DND-41 (cell line): ENCODE results near the gene PARS2.

Experiments
- ATAC-seq: fragments of 200-7000 bp; cut with Tn5 transposase; 3 replicates; pipeline ENCODE4 v1.9.1; 2021; ENCODE audit warnings: low read depth; ENCODE audit not compliant: insufficient read depth
- DNase-seq: peaks from one replicate; pipeline ENCODE4 v3.0.0-alpha.2; 2020
- H2AFZ ChIP-seq: 2 replicates; pipeline ENCODE4 v1.6.0; 2012; ENCODE audit warnings: low read depth, low read length
- H3K27ac ChIP-seq: 2 replicates; pipeline ENCODE4 v1.5.1; 2012; ENCODE audit warnings: low read length, inconsistent platforms
- H3K27me3 ChIP-seq: fragments of 200-600 bp; sonication (generic); 2 replicates; pipeline ENCODE4 v1.6.0; 2012; ENCODE audit warnings: low read length, mild to moderate bottlenecking, inconsistent platforms; ENCODE audit not compliant: insufficient read depth, poor library complexity
- H3K36me3 ChIP-seq: 2 replicates; pipeline ENCODE4 v1.5.1; 2012; ENCODE audit warnings: low read length, inconsistent platforms; ENCODE audit not compliant: insufficient read depth
- H3K4me1 ChIP-seq: 2 replicates; pipeline ENCODE4 v1.5.1; 2012; ENCODE audit warnings: mild to moderate bottlenecking, low read length; ENCODE audit not compliant: insufficient read depth
- H3K4me2 ChIP-seq: 2 replicates; pipeline ENCODE4 v1.6.0; 2012; ENCODE audit warnings: mild to moderate bottlenecking, moderate library complexity, low read length, inconsistent platforms; ENCODE audit not compliant: insufficient read depth
- H3K4me3 ChIP-seq, 2 experiments: fragments of 200-600 bp in 1 of 2; shearing (Covaris generic) in 1 of 2; 2 replicates each; pipeline ENCODE4 v1.5.1; 2012 to 2016; ENCODE audit warnings: inconsistent platforms in 2 of 2, low read length in 2 of 2, mild to moderate bottlenecking in 2 of 2, low read depth in 1 of 2, moderate library complexity in 1 of 2
- H3K79me2 ChIP-seq: 2 replicates; pipeline ENCODE4 v1.6.0; 2012; ENCODE audit warnings: low read length, inconsistent platforms; ENCODE audit not compliant: insufficient read depth
- H3K9ac ChIP-seq: 2 replicates; pipeline ENCODE4 v1.6.0; 2012; ENCODE audit warnings: low read depth, mild to moderate bottlenecking, inconsistent platforms, low read length, moderate library complexity
- H3K9me3 ChIP-seq: 2 replicates; pipeline ENCODE4 v1.5.1; 2012; ENCODE audit warnings: low read length, moderate library complexity, mild to moderate bottlenecking, inconsistent platforms; ENCODE audit not compliant: insufficient read depth, severe bottlenecking
- H4K20me1 ChIP-seq: 2 replicates; pipeline ENCODE4 v1.6.0; 2012; ENCODE audit warnings: low read length; ENCODE audit not compliant: insufficient read depth
- CTCF ChIP-seq: IDR thresholded peaks from 2 replicates; pipeline ENCODE4 v1.5.1; 2012; ENCODE audit warnings: borderline replicate concordance, low read length, moderate library complexity, mild to moderate bottlenecking; ENCODE audit not compliant: poor library complexity, severe bottlenecking; ENCODE audit errors: extremely low read depth
- EZH2 ChIP-seq: IDR thresholded peaks from 3 replicates; pipeline ENCODE4 v1.6.1; 2012; ENCODE audit warnings: borderline replicate concordance, low read depth, mild to moderate bottlenecking, moderate library complexity, low read length, inconsistent platforms; ENCODE audit not compliant: severe bottlenecking

Gene PARS2

GRCh38 chr1:54724771-54725170 is 39.6 kb downstream of the PARS2 start:
- no peak for ATAC-seq
- H3K9me3 ChIP-seq = no peaks in the 10 kb centered on the region
- no peak overlapping the region for H3K9ac ChIP-seq
- H3K79me2 ChIP-seq = no peaks in the 10 kb centered on the region
- no peaks in the 10 kb centered on the region for H4K20me1 ChIP-seq
- no peak overlapping the region for H2AFZ ChIP-seq
- H3K36me3 ChIP-seq = peaks cover 80% of the 10 kb centered on the region
- H3K27me3 ChIP-seq = no peaks in the 10 kb centered on the region
- no peak for DNase-seq
- no peaks in the 10 kb centered on the region for H3K4me1 ChIP-seq
- no peak for TF ChIP-seq EZH2
- TF ChIP-seq CTCF = no peak
- no peak overlapping the region for H3K4me3 ChIP-seq
- no peak overlapping the region for H3K27ac ChIP-seq
- H3K4me2 ChIP-seq = no peak overlapping the region

- DNase-seq = no peak
- Histone ChIP-seq H3K9ac (no peak overlapping the region), H3K4me2 (no peak overlapping the region), H3K4me1 (peaks cover 2% of the 10 kb centered on the region; the same call in 1 of the 2 replicates), H3K79me2 (peaks cover 3% of the 10 kb centered on the region), H3K9me3 (no peaks in the 10 kb centered on the region), H2AFZ (no peak overlapping the region), H4K20me1 (no peaks in the 10 kb centered on the region), H3K27me3 (no peaks in the 10 kb centered on the region), H3K4me3 (no peak overlapping the region), H3K27ac (no peak overlapping the region), H3K36me3 (peaks cover 77% of the 10 kb centered on the region)
- no peak for TF ChIP-seq EZH2
- no peak for TF ChIP-seq CTCF
- no peak for ATAC-seq
Observed at GRCh38 chr1:54723985-54724384, 40.3 kb downstream of the PARS2 start.

- no peak overlapping the region for H3K9ac ChIP-seq
- H3K27me3 ChIP-seq = no peaks in the 10 kb centered on the region
- peaks cover 14% of the 10 kb centered on the region for H3K4me1 ChIP-seq
- TF ChIP-seq CTCF = no peak
- TF ChIP-seq EZH2 = no peak
- no peaks in the 10 kb centered on the region for H3K9me3 ChIP-seq
- no peak overlapping the region for H2AFZ ChIP-seq
- H3K4me2 ChIP-seq = no peak overlapping the region
- ATAC-seq (no peak), DNase-seq (no peak)
- H3K79me2 ChIP-seq = peaks cover 18% of the 10 kb centered on the region
- no peaks in the 10 kb centered on the region for H4K20me1 ChIP-seq
- peaks cover 70% of the 10 kb centered on the region for H3K36me3 ChIP-seq
- H3K4me3 ChIP-seq = no peak overlapping the region
- no peak overlapping the region for H3K27ac ChIP-seq
Observed at GRCh38 chr1:54721719-54722118, 42.6 kb downstream of the PARS2 start.
